HepG2 (cell line): ENCODE measurements around the gene PPOX. TPM values are rescaled to one million over a fixed set of nuclear protein-coding genes. Genes with fewer than 3 reads are reported as not detected.
A peak's percentile ranks its signal among the peaks of the same experiment; 100 is the strongest.

Experiments
- ATF4 ChIP-seq, 2 experiments: fragments of 450-650 bp in 1 of 2; sonication (generic) in 1 of 2; formaldehyde crosslinking; IDR thresholded peaks; 2 replicates each; pipeline versions ENCODE4 v1.5.0 to v1.8.0; 2020 to 2022; ENCODE audit warnings: mild to moderate bottlenecking in 1 of 2, missing genetic modification reagents in 1 of 2
- BRD4 ChIP-seq: sonication (generic); formaldehyde crosslinking; IDR thresholded peaks from 2 replicates; pipeline ENCODE4 v1.4.0; 2020; ENCODE audit warnings: missing genetic modification reagents
- CSRNP1 ChIP-seq: sonication (generic); formaldehyde crosslinking; IDR thresholded peaks from 2 replicates; pipeline ENCODE4 v1.8.1; 2023; ENCODE audit warnings: mild to moderate bottlenecking, missing genetic modification reagents
- GFI1 ChIP-seq: sonication (generic); formaldehyde crosslinking; IDR thresholded peaks from 2 replicates; pipeline ENCODE4 v1.5.0; 2020; ENCODE audit warnings: missing genetic modification reagents, mild to moderate bottlenecking, borderline replicate concordance
- MAZ ChIP-seq, 2 experiments: sonication (generic) in 1 of 2; formaldehyde crosslinking in 1 of 2; IDR thresholded peaks; 2 replicates each; pipeline versions ENCODE4 v1.5.0 to v1.6.1; 2012 to 2020; ENCODE audit warnings: low read depth in 2 of 2, mild to moderate bottlenecking in 2 of 2, borderline replicate concordance in 1 of 2, improper control_type of control experiment in 1 of 2, low read length in 1 of 2, missing genetic modification reagents in 1 of 2, moderate library complexity in 1 of 2
- NCOA2 ChIP-seq: sonication (generic); formaldehyde crosslinking; IDR thresholded peaks from 2 replicates; pipeline ENCODE4 v1.8.0; 2022; ENCODE audit warnings: inconsistent platforms
- NR2C2 ChIP-seq: sonication (generic); formaldehyde crosslinking; IDR thresholded peaks from 2 replicates; pipeline ENCODE4 v1.4.0; 2020; ENCODE audit warnings: missing genetic modification reagents, mild to moderate bottlenecking, moderate library complexity, borderline replicate concordance
- PHF20 ChIP-seq: sonication (generic); formaldehyde crosslinking; IDR thresholded peaks from 2 replicates; pipeline ENCODE4 v1.5.0; 2020; ENCODE audit warnings: mild to moderate bottlenecking, missing genetic modification reagents
- REPIN1 ChIP-seq: sonication (generic); formaldehyde crosslinking; IDR thresholded peaks from 2 replicates; pipeline ENCODE4 v1.8.0; 2022; ENCODE audit warnings: missing genetic modification reagents, low read depth, mild to moderate bottlenecking, borderline replicate concordance
- SIX4 ChIP-seq: sonication (generic); formaldehyde crosslinking; IDR thresholded peaks from 2 replicates; pipeline ENCODE4 v1.4.0; 2020; ENCODE audit warnings: missing genetic modification reagents
- ZNF333 ChIP-seq: sonication (generic); formaldehyde crosslinking; IDR thresholded peaks from 2 replicates; pipeline ENCODE4 v1.4.0; 2020; ENCODE audit warnings: mild to moderate bottlenecking, missing genetic modification reagents, borderline replicate concordance
- ZNF547 ChIP-seq: sonication (generic); formaldehyde crosslinking; IDR thresholded peaks from 2 replicates; pipeline ENCODE4 v1.5.1; 2020; ENCODE audit warnings: mild to moderate bottlenecking, missing genetic modification reagents
- ZNF75D ChIP-seq: sonication (generic); formaldehyde crosslinking; IDR thresholded peaks from 2 replicates; pipeline ENCODE4 v1.8.1; 2023; ENCODE audit warnings: missing genetic modification reagents, mild to moderate bottlenecking, borderline replicate concordance
- polyA plus RNA-seq, 8 experiments: library from polyadenylated mRNA; depleted of rRNA in 3 of 8; stranded (reverse) in 7 of 8; unstranded in 1 of 8; fragments of >200 nt; fragmentation: Illumina TruSeq in 4 of 8; extraction: Trizol in 4 of 8; gene quantifications; 2 replicates each; pipeline versions ENCODE4 v1.2.1 to v1.2.3, GENCODE V29; 2011 to 2016; ENCODE audit warnings: low read depth in 4 of 8, missing spikeins in 1 of 8, mixed read lengths in 1 of 8; ENCODE audit not compliant: insufficient read depth in 1 of 8
- total RNA-seq, 5 experiments: library from RNA; depleted of rRNA; stranded (reverse); fragments of >200 nt; fragmentation: Illumina TruSeq; extraction: Trizol; gene quantifications; 2 replicates each; pipeline ENCODE4 v1.2.3, GENCODE V29; 2016; ENCODE audit warnings: low read depth in 1 of 5
- TF ChIP-seq, protein P1 (sequence below): sonication (generic); formaldehyde crosslinking; IDR thresholded peaks from 2 replicates; pipeline ENCODE4 v1.8.0; 2022; ENCODE audit warnings: mild to moderate bottlenecking, missing genetic modification reagents, borderline replicate concordance
- TF ChIP-seq, protein P2 (sequence below): sonication (generic); formaldehyde crosslinking; IDR thresholded peaks from 2 replicates; pipeline ENCODE4 v1.5.1; 2020; ENCODE audit warnings: missing genetic modification reagents, mild to moderate bottlenecking, borderline replicate concordance
- TF ChIP-seq, protein P3 (sequence below): sonication (generic); formaldehyde crosslinking; IDR thresholded peaks from 2 replicates; pipeline ENCODE4 v1.4.0; 2020; ENCODE audit warnings: missing genetic modification reagents
- TF ChIP-seq, protein P4 (sequence below): sonication (generic); formaldehyde crosslinking; IDR thresholded peaks from 2 replicates; pipeline ENCODE4 v1.4.0; 2020; ENCODE audit warnings: mild to moderate bottlenecking, missing genetic modification reagents
- TF ChIP-seq, protein P5 (sequence below): IDR thresholded peaks from 2 replicates; pipeline ENCODE4 v1.6.1; 2016; ENCODE audit warnings: mild to moderate bottlenecking

PPOX gene
- total and polyA plus RNA-seq, 2 of the 13 experiments (the other 11 are each of a cell fraction or from before 2014, with no cell fraction given): 15.5 to 27.7 TPM

DNA sequence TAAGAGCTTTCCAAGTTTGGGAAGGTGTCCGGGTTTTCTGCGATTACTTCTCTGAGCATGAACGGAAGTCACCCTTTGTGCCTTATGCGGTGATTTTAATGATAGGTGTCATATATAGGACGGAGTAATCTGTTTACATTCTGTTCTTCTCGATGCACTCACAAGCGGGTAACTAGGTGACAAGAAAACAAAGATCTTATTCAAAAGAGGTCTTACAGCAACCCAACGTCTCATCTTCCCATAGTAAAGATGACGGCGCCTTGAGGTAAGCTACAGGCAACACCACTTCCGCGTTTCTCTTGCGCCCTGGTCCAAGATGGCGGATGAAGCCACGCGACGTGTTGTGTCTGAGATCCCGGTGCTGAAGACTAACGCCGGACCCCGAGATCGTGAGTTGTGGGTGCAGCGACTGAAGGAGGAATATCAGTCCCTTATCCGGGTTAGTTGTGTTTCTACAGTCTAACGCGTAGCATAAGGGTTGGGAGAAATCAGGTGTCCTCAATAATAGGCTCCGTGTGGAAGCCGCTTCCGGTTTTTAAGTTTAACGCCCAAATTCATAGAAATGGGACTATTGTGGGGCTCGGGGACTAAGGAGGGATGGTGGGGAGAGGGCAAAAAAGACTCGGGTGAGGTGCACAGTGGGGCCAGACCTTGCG, 12.4 kb upstream of the PPOX start, which contains the start of gene UFC1 (continued):
- TF ChIP-seq, protein P1, sequence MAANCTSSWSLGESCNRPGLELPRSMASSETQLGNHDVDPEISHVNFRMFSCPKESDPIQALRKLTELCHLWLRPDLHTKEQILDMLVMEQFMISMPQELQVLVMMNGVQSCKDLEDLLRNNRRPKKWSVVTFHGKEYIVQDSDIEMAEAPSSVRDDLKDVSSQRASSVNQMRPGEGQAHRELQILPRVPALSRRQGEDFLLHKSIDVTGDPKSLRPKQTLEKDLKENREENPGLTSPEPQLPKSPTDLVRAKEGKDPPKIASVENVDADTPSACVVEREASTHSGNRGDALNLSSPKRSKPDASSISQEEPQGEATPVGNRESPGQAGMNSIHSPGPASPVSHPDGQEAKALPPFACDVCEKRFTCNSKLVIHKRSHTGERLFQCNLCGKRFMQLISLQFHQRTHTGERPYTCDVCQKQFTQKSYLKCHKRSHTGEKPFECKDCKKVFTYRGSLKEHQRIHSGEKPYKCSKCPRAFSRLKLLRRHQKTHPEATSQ: peak; percentile 87; the same call in 1 of the 2 replicates
- TF ChIP-seq CSRNP1: no peak
- TF ChIP-seq GFI1: peak; percentile 46; the same call in 1 of the 2 replicates
- TF ChIP-seq SIX4 (CRISPR knock-in tag): no peak; the same call in 1 of the 2 replicates
- TF ChIP-seq, protein P2, sequence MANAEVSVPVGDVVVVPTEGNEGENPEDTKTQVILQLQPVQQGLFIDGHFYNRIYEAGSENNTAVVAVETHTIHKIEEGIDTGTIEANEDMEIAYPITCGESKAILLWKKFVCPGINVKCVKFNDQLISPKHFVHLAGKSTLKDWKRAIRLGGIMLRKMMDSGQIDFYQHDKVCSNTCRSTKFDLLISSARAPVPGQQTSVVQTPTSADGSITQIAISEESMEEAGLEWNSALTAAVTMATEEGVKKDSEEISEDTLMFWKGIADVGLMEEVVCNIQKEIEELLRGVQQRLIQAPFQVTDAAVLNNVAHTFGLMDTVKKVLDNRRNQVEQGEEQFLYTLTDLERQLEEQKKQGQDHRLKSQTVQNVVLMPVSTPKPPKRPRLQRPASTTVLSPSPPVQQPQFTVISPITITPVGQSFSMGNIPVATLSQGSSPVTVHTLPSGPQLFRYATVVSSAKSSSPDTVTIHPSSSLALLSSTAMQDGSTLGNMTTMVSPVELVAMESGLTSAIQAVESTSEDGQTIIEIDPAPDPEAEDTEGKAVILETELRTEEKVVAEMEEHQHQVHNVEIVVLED (CRISPR knock-in tag): peak; percentile 63; the same call in 1 of the 2 replicates
- TF ChIP-seq ZNF547 (CRISPR knock-in tag): no peak
- TF ChIP-seq REPIN1 (CRISPR knock-in tag): peak; percentile 69; the same call in 1 of the 2 replicates
- peak; percentile 91 for TF ChIP-seq BRD4 (CRISPR knock-in tag)
- TF ChIP-seq ZNF333: no peak
- TF ChIP-seq PHF20: peak; percentile 90
- no peak for TF ChIP-seq MAZ (IDR thresholded peaks at IDR 0.05; ENCODE audit: borderline replicate concordance, low read depth, low read length)
- peak; percentile 33 for TF ChIP-seq MAZ (CRISPR knock-in tag; IDR thresholded peaks at IDR 0.05; ENCODE audit: low read depth)
- TF ChIP-seq, protein P3, sequence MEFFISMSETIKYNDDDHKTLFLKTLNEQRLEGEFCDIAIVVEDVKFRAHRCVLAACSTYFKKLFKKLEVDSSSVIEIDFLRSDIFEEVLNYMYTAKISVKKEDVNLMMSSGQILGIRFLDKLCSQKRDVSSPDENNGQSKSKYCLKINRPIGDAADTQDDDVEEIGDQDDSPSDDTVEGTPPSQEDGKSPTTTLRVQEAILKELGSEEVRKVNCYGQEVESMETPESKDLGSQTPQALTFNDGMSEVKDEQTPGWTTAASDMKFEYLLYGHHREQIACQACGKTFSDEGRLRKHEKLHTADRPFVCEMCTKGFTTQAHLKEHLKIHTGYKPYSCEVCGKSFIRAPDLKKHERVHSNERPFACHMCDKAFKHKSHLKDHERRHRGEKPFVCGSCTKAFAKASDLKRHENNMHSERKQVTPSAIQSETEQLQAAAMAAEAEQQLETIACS (CRISPR knock-in tag): no peak
- TF ChIP-seq, protein P4, sequence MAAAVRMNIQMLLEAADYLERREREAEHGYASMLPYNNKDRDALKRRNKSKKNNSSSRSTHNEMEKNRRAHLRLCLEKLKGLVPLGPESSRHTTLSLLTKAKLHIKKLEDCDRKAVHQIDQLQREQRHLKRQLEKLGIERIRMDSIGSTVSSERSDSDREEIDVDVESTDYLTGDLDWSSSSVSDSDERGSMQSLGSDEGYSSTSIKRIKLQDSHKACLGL (CRISPR knock-in tag): no peak
- TF ChIP-seq NR2C2 (CRISPR knock-in tag): peak; percentile 78; the same call in 1 of the 2 replicates
- TF ChIP-seq, protein P5, sequence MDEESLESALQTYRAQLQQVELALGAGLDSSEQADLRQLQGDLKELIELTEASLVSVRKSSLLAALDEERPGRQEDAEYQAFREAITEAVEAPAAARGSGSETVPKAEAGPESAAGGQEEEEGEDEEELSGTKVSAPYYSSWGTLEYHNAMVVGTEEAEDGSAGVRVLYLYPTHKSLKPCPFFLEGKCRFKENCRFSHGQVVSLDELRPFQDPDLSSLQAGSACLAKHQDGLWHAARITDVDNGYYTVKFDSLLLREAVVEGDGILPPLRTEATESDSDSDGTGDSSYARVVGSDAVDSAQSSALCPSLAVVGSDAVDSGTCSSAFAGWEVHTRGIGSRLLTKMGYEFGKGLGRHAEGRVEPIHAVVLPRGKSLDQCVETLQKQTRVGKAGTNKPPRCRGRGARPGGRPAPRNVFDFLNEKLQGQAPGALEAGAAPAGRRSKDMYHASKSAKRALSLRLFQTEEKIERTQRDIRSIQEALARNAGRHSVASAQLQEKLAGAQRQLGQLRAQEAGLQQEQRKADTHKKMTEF (CRISPR knock-in tag): peak; percentile 77
- no peak for TF ChIP-seq NCOA2
- TF ChIP-seq ZNF75D (CRISPR knock-in tag): no peak
- TF ChIP-seq ATF4 (CRISPR knock-in tag; IDR thresholded peaks at IDR 0.05): peak in 1 of 2 experiments; percentile 69; a peak in 2 of 4 replicates
